ENCODE measurements around the gene ZNF213.
"Not testable (repeated sequence)": the region's sequence is repeated elsewhere in the genome, so short reads cannot be mapped to it uniquely, and the experiment has no call there.

Gene ZNF213

GRCh38 chr16:3131755-3132377 lies 3.0 kb upstream of the ZNF213 start:
- DNase-seq: peak; percentile 19 to 49

GRCh38 chr16:3133844-3134243 lies 985 bp upstream of the ZNF213 start:
- DNase-seq: no peak

GRCh38 chr16:3135126-3135715 lies 392 bp downstream of the ZNF213 start:
- no peak for DNase-seq

- DNase-seq: no peak
These were observed 2.4 kb downstream of the ZNF213 start for GRCh38 chr16:3137267-3137666.

GRCh38 chr16:3138342-3138741 lies 3.5 kb downstream of the ZNF213 start:
- no peak for DNase-seq

- no peak for DNase-seq
These were observed 4.1 kb downstream of the ZNF213 start for GRCh38 chr16:3138823-3139426.

GRCh38 chr16:3139561-3139960 lies 4.7 kb downstream of the ZNF213 start:
- not testable (repeated sequence) for DNase-seq

- no peak for DNase-seq
These were observed 6.0 kb downstream of the ZNF213 start for GRCh38 chr16:3140603-3141427.

GRCh38 chr16:3141781-3142311 lies 7.0 kb downstream of the ZNF213 start:
- DNase-seq: no peak

GRCh38 chr16:3142327-3142726 lies 7.5 kb downstream of the ZNF213 start:
- DNase-seq: no peak

GRCh38 chr16:3142770-3143169 lies 7.9 kb downstream of the ZNF213 start:
- no peak for DNase-seq

- no peak for DNase-seq
These were observed 8.4 kb downstream of the ZNF213 start for GRCh38 chr16:3143189-3143588.

GRCh38 chr16:3143598-3144320 lies 8.9 kb downstream of the ZNF213 start:
- DNase-seq: no peak

GRCh38 chr16:3144321-3144983 lies 9.6 kb downstream of the ZNF213 start:
- no peak for DNase-seq

- no peak for DNase-seq
These were observed 10.3 kb downstream of the ZNF213 start for GRCh38 chr16:3145151-3145550.

- no peak for DNase-seq
These were observed 10.8 kb downstream of the ZNF213 start for GRCh38 chr16:3145660-3146059.

GRCh38 chr16:3147046-3147756 lies 12.4 kb downstream of the ZNF213 start:
- DNase-seq: no peak

- DNase-seq: no peak
These were observed 12.9 kb downstream of the ZNF213 start for GRCh38 chr16:3147757-3148104.

- DNase-seq: no peak
These were observed 13.7 kb downstream of the ZNF213 start for GRCh38 chr16:3148256-3149192.

GRCh38 chr16:3149193-3149530 lies 14.3 kb downstream of the ZNF213 start:
- DNase-seq: no peak

Measured in inflammatory macrophage treated with lipopolysaccharide for 1 hour (primary cell).